Uterus (tissue), 2 donors: Measurements from ENCODE around the gene TSTD2.

Experiments
- CTCF ChIP-seq, 4 experiments: fragments of 200-600 bp in 2 of 4; fragments of 450-650 bp in 2 of 4; sonication (generic) in 2 of 4; IDR thresholded peaks; one replicate each; pipeline ENCODE4 v1.5.1; 2016 to 2019; ENCODE audit warnings: antibody characterized with exemption in 4 of 4, mild to moderate bottlenecking in 2 of 4, moderate library complexity in 1 of 4
- POLR2A ChIP-seq, 2 donors: fragments of 450-650 bp; IDR thresholded peaks; one replicate each; pipeline ENCODE4 v1.6.1; 2016; ENCODE audit warnings: antibody characterized with exemption in 2 of 2, mild to moderate bottlenecking in 1 of 2, moderate library complexity in 1 of 2

GRCh38 chr9:97563458-97564135 is 69.6 kb downstream of the TSTD2 start:
- no peak for TF ChIP-seq CTCF (IDR thresholded peaks at IDR 0.05)
- no peak for TF ChIP-seq POLR2A (IDR thresholded peaks at IDR 0.05)
